NCI-H526 (cell line): ENCODE measurements around the gene MYO5A.
"Not testable (repeated sequence)": the region's sequence is repeated elsewhere in the genome, so short reads cannot be mapped to it uniquely, and the experiment has no call there.

Source experiments
- DNase-seq, 2 experiments: peaks; one replicate each; lab custom pipeline; 2025; lab: John Stamatoyannopoulos, UW

Gene MYO5A

GRCh38 chr15:52417957-52418356 is 110.7 kb downstream of the MYO5A start:
- DNase-seq = no peak

GRCh38 chr15:52417521-52417920 is 111.2 kb downstream of the MYO5A start:
- DNase-seq = no peak

- not testable (repeated sequence) for DNase-seq
Measured at GRCh38 chr15:52416566-52416965, 112.1 kb downstream of the MYO5A start.

- no peak for DNase-seq
Measured at GRCh38 chr15:52415628-52416027, 113.1 kb downstream of the MYO5A start.

GRCh38 chr15:52414936-52415335 is 113.7 kb downstream of the MYO5A start:
- no peak for DNase-seq

- no peak for DNase-seq
Measured at GRCh38 chr15:52408823-52409222, 119.9 kb downstream of the MYO5A start.

- no peak for DNase-seq
Measured at GRCh38 chr15:52407374-52407773, 121.3 kb downstream of the MYO5A start.

GRCh38 chr15:52406601-52407000 is 122.1 kb downstream of the MYO5A start:
- DNase-seq = no peak

GRCh38 chr15:52405856-52406255 is 122.8 kb downstream of the MYO5A start:
- DNase-seq = no peak

- no peak for DNase-seq
Measured at GRCh38 chr15:52397118-52397517, 131.6 kb downstream of the MYO5A start.

GRCh38 chr15:52394118-52394517 is 134.6 kb downstream of the MYO5A start:
- DNase-seq = no peak

- DNase-seq = no peak
Measured at GRCh38 chr15:52392008-52392687, 136.5 kb downstream of the MYO5A start.

- DNase-seq = no peak
Measured at GRCh38 chr15:52391069-52391468, 137.6 kb downstream of the MYO5A start.

GRCh38 chr15:52385670-52386069 is 143.0 kb downstream of the MYO5A start:
- DNase-seq = no peak

GRCh38 chr15:52383100-52383588 is 145.5 kb downstream of the MYO5A start:
- no peak for DNase-seq

GRCh38 chr15:52382647-52383046 is 146.0 kb downstream of the MYO5A start:
- no peak for DNase-seq

- no peak for DNase-seq
Measured at GRCh38 chr15:52379395-52380106, 149.1 kb downstream of the MYO5A start.

- DNase-seq = no peak
Measured at GRCh38 chr15:52378746-52379394, 149.8 kb downstream of the MYO5A start.

- DNase-seq = no peak
Measured at GRCh38 chr15:52370010-52370409, 158.7 kb downstream of the MYO5A start.

- no peak for DNase-seq
Measured at GRCh38 chr15:52369455-52369854, 159.2 kb downstream of the MYO5A start.

GRCh38 chr15:52369030-52369429 is 159.7 kb downstream of the MYO5A start:
- DNase-seq = no peak

GRCh38 chr15:52368402-52368801 is 160.3 kb downstream of the MYO5A start:
- DNase-seq = no peak

- no peak for DNase-seq
Measured at GRCh38 chr15:52362497-52362896, 166.2 kb downstream of the MYO5A start.
